Measurements from ENCODE around the gene RIT1. TPM values are rescaled to one million over a fixed set of nuclear protein-coding genes. Genes with fewer than 3 reads are reported as not detected.

The RIT1 gene
- total and polyA plus RNA-seq, 2 of the 8 experiments (the other 6 are each of a cell fraction or from before 2014, with no cell fraction given), result 25.3 to 26.8 TPM

- TF ChIP-seq EP300 (IDR thresholded peaks at IDR 0.05; ENCODE audit: borderline replicate concordance in 1 of 2, low read depth in 2 of 2, low read length in 2 of 2), result no peak
- TF ChIP-seq SIN3A (conservative IDR thresholded peaks at IDR 0.05 in 1 of 2, IDR thresholded peaks at IDR 0.05 in 1 of 2; ENCODE audit: low read depth in 1 of 2, low read length in 2 of 2), result peak in 1 of 2 experiments; percentile 68; a peak in 2 of 4 replicates
- peak; percentile 48; the same call in 1 of the 2 replicates for TF ChIP-seq CREB1 (IDR thresholded peaks at IDR 0.05)
- TF ChIP-seq KDM4A (IDR thresholded peaks at IDR 0.05; ENCODE audit: low read depth, low read length, severe bottlenecking), result peak; percentile 43
- TF ChIP-seq KDM1A (IDR thresholded peaks at IDR 0.05; ENCODE audit: borderline replicate concordance, low read length), result no peak
- TF ChIP-seq SIX5 (IDR thresholded peaks at IDR 0.05; ENCODE audit: low read depth, low read length), result no peak
- TF ChIP-seq ASH2L (IDR thresholded peaks at IDR 0.05; ENCODE audit: low read length), result peak; percentile 41
- TF ChIP-seq RBBP5 (IDR thresholded peaks at IDR 0.05; ENCODE audit: borderline replicate concordance, low read depth, low read length), result peak; percentile 89
- TF ChIP-seq POLR2AphosphoS5 (IDR thresholded peaks at IDR 0.05; ENCODE audit: low read depth, low read length), result peak; percentile 90
- no peak for TF ChIP-seq CEBPB (IDR thresholded peaks at IDR 0.05; ENCODE audit: low read depth, low read length)
- TF ChIP-seq SP4 (IDR thresholded peaks at IDR 0.05; ENCODE audit: low read length), result no peak
- peak; percentile 93 for TF ChIP-seq YY1 (IDR thresholded peaks at IDR 0.05; ENCODE audit: low read depth, low read length)
Measured at GRCh38 chr1:155911156-155912055, at the start of gene RIT1 (continued).
